Measurements from ENCODE around the gene BORCS5. TPM values are rescaled to one million over a fixed set of nuclear protein-coding genes. Genes with fewer than 3 reads are reported as not detected.
A peak's percentile ranks its signal among the peaks of the same experiment; 100 is the strongest.

Gene BORCS5
- total RNA-seq, 2 donors from 2014 or later, result 25.8 to 33.6 TPM

- no peak for ATAC-seq
- Mint-ChIP-seq H3K36me3 (peaks cover 16 to 56% of the 10 kb centered on the region in 2 donors), H3K9me3 (peaks cover 7 to 10% of the 10 kb centered on the region in 2 donors), H3K27ac (no peak overlapping the region)
- no peak for DNase-seq (ENCODE audit: low spot score in 2 of 2)
Observed at GRCh38 chr12:12436831-12437345, 80.0 kb downstream of the BORCS5 start.

- DNase-seq (ENCODE audit: low spot score in 2 of 2) (peak; percentile 68 to 71), ATAC-seq (peak; percentile 84 to 89)
- peaks cover 16 to 49% of the 10 kb centered on the region in 2 donors for H3K36me3 Mint-ChIP-seq
- H3K27ac Mint-ChIP-seq, result peak overlapping the region; percentile 82 to 92
- peaks cover 7 to 10% of the 10 kb centered on the region in 2 donors for H3K9me3 Mint-ChIP-seq
Observed at GRCh38 chr12:12439636-12440035, 82.8 kb downstream of the BORCS5 start.

DNA sequence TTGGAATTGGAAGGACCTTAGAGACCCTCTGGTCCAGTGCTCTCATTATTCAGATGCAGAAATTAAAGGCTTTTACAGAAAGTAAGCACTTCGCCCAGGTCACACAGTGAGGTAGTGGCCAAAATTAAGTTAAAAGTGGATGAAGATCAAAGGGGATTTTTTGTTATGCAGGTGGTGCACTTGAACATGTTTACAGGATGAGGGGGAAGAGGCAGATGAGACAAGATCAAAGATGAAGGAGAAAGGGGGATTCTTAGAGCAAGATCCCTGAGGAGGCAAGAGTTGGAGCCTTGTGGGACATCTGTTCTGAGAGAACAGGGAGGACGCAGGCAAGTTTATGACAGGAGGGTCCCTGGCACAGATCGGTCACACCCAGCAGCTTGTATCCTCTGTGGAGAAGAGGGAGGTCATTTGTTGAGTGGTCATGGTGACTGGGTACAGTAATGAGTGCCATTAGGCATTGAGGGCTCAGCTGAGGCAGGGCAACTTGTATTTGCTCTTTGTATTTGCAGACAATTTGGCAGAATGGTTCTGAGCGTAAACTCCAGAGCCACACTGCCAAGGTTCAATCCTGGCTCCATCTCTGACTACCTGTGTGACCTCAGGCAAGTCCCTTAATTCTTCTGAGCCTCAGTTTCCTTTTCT lies 84.0 kb downstream of the BORCS5 start:
- H3K27ac Mint-ChIP-seq, result peak overlapping the region; percentile 82 to 95
- peaks cover 7 to 10% of the 10 kb centered on the region in 2 donors for H3K9me3 Mint-ChIP-seq
- H3K36me3 Mint-ChIP-seq, result peaks cover 16 to 47% of the 10 kb centered on the region in 2 donors
- ATAC-seq (no peak), DNase-seq (ENCODE audit: low spot score in 2 of 2) (no peak)

DNA sequence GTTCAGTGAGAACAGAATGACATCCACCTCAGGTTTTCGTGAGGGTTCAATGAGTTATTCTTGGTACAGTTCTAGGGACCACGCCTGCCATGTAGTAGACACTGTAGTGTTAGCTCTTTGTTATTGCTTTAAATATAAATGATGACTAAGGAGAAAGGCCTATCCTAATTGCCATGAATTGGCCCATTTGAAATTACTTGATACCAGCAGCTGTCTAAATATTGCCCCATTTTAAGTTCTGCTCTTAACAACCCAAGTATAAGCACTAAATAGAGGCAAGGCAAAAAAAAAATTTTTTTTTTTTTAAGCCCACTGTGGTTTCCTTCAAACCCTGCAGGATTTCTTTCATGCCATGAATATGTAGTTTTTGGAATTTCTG lies 84.5 kb downstream of the BORCS5 start:
- Mint-ChIP-seq H3K36me3 (peaks cover 11 to 41% of the 10 kb centered on the region in 2 donors), H3K27ac (peak overlapping the region; percentile 82 to 95), H3K9me3 (peaks cover 7 to 10% of the 10 kb centered on the region in 2 donors)
- no peak for DNase-seq (ENCODE audit: low spot score in 2 of 2)
- ATAC-seq, result no peak

GRCh38 chr12:12441843-12442461 lies 85.1 kb downstream of the BORCS5 start:
- Mint-ChIP-seq H3K36me3 (peaks cover 9 to 36% of the 10 kb centered on the region in 2 donors), H3K9me3 (peaks cover 5 to 9% of the 10 kb centered on the region in 2 donors), H3K27ac (peak overlapping the region; percentile 82 to 95)
- peak in 1 of 2 donors; percentile 47 for DNase-seq (ENCODE audit: low spot score in 2 of 2)
- ATAC-seq, result peak; percentile 65 to 79

- H3K27ac Mint-ChIP-seq, result peak overlapping the region; percentile 82 to 95
- ATAC-seq (peak; percentile 1 to 13), DNase-seq (ENCODE audit: low spot score in 2 of 2) (no peak)
- peaks cover 0 to 4% of the 10 kb centered on the region in 2 donors for H3K9me3 Mint-ChIP-seq
- peaks cover 7 to 30% of the 10 kb centered on the region in 2 donors for H3K36me3 Mint-ChIP-seq
Observed at GRCh38 chr12:12442548-12443071, 85.7 kb downstream of the BORCS5 start.

- peaks cover 4 to 21% of the 10 kb centered on the region in 2 donors for H3K36me3 Mint-ChIP-seq
- peaks cover 0 to 4% of the 10 kb centered on the region in 2 donors for H3K9me3 Mint-ChIP-seq
- no peak for ATAC-seq
- peak overlapping the region; percentile 17 to 82 for H3K27ac Mint-ChIP-seq
- no peak for DNase-seq (ENCODE audit: low spot score in 2 of 2)
Observed at GRCh38 chr12:12443431-12443878, 86.6 kb downstream of the BORCS5 start.

GRCh38 chr12:12445165-12445881 lies 88.4 kb downstream of the BORCS5 start:
- Mint-ChIP-seq H3K36me3 (peaks cover 4 to 7% of the 10 kb centered on the region in 2 donors), H3K27ac (no peak overlapping the region), H3K9me3 (peaks cover 0 to 4% of the 10 kb centered on the region in 2 donors)
- DNase-seq (ENCODE audit: low spot score in 2 of 2) (no peak), ATAC-seq (no peak)

DNA sequence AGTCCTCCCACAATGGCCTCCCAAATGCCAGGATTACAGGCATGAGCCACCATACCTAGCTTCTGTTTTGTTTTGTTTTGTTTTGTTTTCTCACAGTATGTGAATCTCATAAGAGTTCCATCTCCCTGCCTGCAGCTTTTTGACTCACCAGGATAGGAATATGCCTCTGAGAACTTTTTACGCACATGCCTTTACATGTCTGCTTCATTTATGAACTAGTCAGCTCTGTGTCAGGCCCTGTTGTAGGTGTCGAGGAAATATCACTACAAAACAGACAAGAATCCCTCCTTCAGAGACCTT lies 89.0 kb downstream of the BORCS5 start:
- ATAC-seq, result no peak
- H3K36me3 Mint-ChIP-seq, result peaks cover 2 to 4% of the 10 kb centered on the region in 2 donors
- no peak for DNase-seq (ENCODE audit: low spot score in 2 of 2)
- H3K9me3 Mint-ChIP-seq, result peaks cover 0 to 2% of the 10 kb centered on the region in 2 donors
- no peak overlapping the region for H3K27ac Mint-ChIP-seq

DNA sequence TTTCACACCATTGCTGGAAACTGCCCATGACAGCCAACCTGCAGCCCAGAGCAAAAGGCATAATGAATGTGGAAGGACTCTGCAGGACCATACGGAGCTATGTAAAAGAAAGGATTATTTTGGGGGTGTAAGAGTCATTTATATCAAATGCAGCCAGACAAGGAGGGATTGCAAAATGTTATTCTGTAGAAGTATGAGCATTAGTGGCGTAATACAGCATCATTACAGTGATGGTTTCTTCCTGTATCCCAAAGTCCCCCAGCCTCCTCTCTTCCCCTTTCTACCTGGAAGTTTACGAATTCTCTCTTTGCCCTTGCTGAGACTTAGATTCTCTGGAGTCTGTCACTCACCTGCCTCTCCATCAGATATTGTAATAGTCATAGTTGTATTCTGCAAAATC lies 89.9 kb downstream of the BORCS5 start:
- Mint-ChIP-seq H3K36me3 (peaks cover 0 to 4% of the 10 kb centered on the region in 2 donors), H3K9me3 (no peaks in the 10 kb centered on the region), H3K27ac (no peak overlapping the region)
- ATAC-seq (no peak), DNase-seq (ENCODE audit: low spot score in 2 of 2) (no peak)

DNA sequence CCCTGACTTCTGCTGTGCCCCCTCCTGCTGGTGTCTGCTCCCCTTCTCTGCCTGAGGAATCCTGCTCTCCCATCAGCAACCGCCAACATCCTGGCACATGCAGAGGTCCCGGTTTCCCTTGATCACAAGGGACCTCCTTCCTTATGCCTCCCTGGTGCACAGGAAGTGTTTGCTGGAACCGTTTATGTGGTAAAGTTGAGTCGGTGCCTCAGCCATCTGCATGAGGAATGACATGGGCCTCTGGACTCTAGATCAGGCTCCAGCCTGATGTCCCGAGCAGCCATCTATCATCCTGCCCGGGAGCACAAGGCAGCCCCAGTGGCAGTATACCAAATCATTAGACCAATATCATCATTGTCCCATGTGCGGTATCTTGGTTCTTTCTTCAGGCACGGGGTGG lies 90.4 kb downstream of the BORCS5 start:
- ATAC-seq (no peak), DNase-seq (ENCODE audit: low spot score in 2 of 2) (no peak)
- H3K36me3 Mint-ChIP-seq, result peaks cover 0 to 4% of the 10 kb centered on the region in 2 donors
- H3K9me3 Mint-ChIP-seq, result no peaks in the 10 kb centered on the region
- peak overlapping the region in 1 of 2 donors; percentile 7 for H3K27ac Mint-ChIP-seq

- DNase-seq (ENCODE audit: low spot score in 2 of 2) (no peak), ATAC-seq (no peak)
- Mint-ChIP-seq H3K9me3 (no peaks in the 10 kb centered on the region), H3K36me3 (peaks cover 0 to 4% of the 10 kb centered on the region in 2 donors), H3K27ac (peak overlapping the region in 1 of 2 donors; percentile 7)
Observed at GRCh38 chr12:12447837-12448236, 91.0 kb downstream of the BORCS5 start.

GRCh38 chr12:12449533-12450025 lies 92.7 kb downstream of the BORCS5 start:
- DNase-seq (ENCODE audit: low spot score in 2 of 2) (no peak), ATAC-seq (no peak)
- peaks cover 4 to 5% of the 10 kb centered on the region in 2 donors for H3K36me3 Mint-ChIP-seq
- H3K9me3 Mint-ChIP-seq, result no peaks in the 10 kb centered on the region
- H3K27ac Mint-ChIP-seq, result no peak overlapping the region

DNA sequence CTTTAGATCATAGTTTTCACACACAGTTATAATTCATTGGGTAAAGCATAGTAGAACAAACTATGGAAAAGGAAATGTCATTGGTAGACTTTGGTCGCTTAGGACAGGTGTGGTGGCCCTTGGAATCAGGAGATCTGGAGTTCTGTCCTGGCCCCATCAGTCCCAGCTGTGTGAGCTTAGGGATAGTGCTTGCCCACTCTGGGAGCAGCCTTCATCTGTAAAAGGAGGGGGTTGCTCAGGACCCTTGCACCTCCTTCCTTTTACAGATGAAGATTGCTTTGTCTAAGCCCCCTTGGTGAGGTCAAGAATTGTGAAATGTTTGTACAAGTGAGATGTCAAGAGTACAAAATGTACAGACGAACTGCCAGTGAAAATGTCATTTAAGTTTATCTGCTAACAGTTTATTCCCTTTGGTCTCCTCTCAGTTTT lies 93.2 kb downstream of the BORCS5 start:
- Mint-ChIP-seq H3K36me3 (peaks cover 4 to 5% of the 10 kb centered on the region in 2 donors), H3K27ac (no peak overlapping the region), H3K9me3 (no peaks in the 10 kb centered on the region)
- no peak for ATAC-seq
- DNase-seq (ENCODE audit: low spot score in 2 of 2), result no peak

GRCh38 chr12:12451098-12451497 lies 94.2 kb downstream of the BORCS5 start:
- ATAC-seq (no peak), DNase-seq (ENCODE audit: low spot score in 2 of 2) (no peak)
- Mint-ChIP-seq H3K9me3 (no peaks in the 10 kb centered on the region), H3K27ac (no peak overlapping the region), H3K36me3 (peaks cover 4 to 5% of the 10 kb centered on the region in 2 donors)

GRCh38 chr12:12452326-12452902 lies 95.5 kb downstream of the BORCS5 start:
- Mint-ChIP-seq H3K36me3 (peaks cover 1 to 5% of the 10 kb centered on the region in 2 donors), H3K27ac (no peak overlapping the region), H3K9me3 (no peaks in the 10 kb centered on the region)
- ATAC-seq, result no peak
- DNase-seq (ENCODE audit: low spot score in 2 of 2), result no peak
